SK-N-SH (cell line): ENCODE data around the gene ACSS2. TPM values are rescaled to one million over a fixed set of nuclear protein-coding genes. Genes with fewer than 3 reads are reported as not detected.

Experiments
- CTCF ChIA-PET: fragments of 300-600, 350-600 bp; formaldehyde crosslinking; extraction: SDS; loops from one replicate; lab custom pipeline; 2021; lab: Yijun Ruan, JAX
- POLR2A ChIA-PET: fragments of 350-600 bp; sonication (Branson Sonifier 250); formaldehyde crosslinking; extraction: SDS; loops from one replicate; lab custom pipeline; 2020; ENCODE audit warnings: antibody characterized with exemption, inconsistent platforms; lab: Yijun Ruan, JAX
- DNase-seq: peaks from one replicate; pipeline ENCODE4 v3.0.0; 2012
- H2AFZ ChIP-seq: fragments of 200-600 bp; sonication (generic); 2 replicates; pipeline ENCODE4 v1.8.1; 2016; ENCODE audit warnings: antibody characterized with exemption, mild to moderate bottlenecking, low read depth
- H3F3A ChIP-seq: fragments of 200-600 bp; sonication (generic); replicated peaks from 2 replicates; pipeline ENCODE3; 2016; ENCODE audit warnings: antibody characterized with exemption, mild to moderate bottlenecking; ENCODE audit not compliant: insufficient read depth
- H3K27ac ChIP-seq, 2 experiments: fragments of 200-500 bp in 1 of 2; fragments of 200-600 bp in 1 of 2; sonication (Bioruptor generic) in 1 of 2; sonication (generic), shearing (Covaris generic) in 1 of 2; 2 replicates each; pipeline versions ENCODE4 v1.5.1 to v1.6.1; 2014 to 2016; ENCODE audit warnings: low read depth in 2 of 2, inconsistent platforms in 1 of 2, low read length in 1 of 2, mild to moderate bottlenecking in 1 of 2, mixed read lengths in 1 of 2
- H3K27me3 ChIP-seq: fragments of 200-600 bp; sonication (generic), shearing (Covaris generic); 2 replicates; pipeline ENCODE4 v1.6.1; 2016; ENCODE audit warnings: mixed run types; ENCODE audit not compliant: insufficient read depth
- H3K36me3 ChIP-seq, 2 experiments: fragments of 200-500 bp in 1 of 2; fragments of 200-600 bp in 1 of 2; sonication (Bioruptor generic) in 1 of 2; sonication (generic) in 1 of 2; replicated peaks in 1 of 2; 2 replicates each; pipeline versions ENCODE3 to v1.5.1; 2014 to 2016; ENCODE audit warnings: low read length in 1 of 2, mild to moderate bottlenecking in 1 of 2; ENCODE audit not compliant: insufficient read depth in 2 of 2, control insufficient read depth in 1 of 2
- H3K4me1 ChIP-seq, 2 experiments: fragments of 200-500 bp in 1 of 2; fragments of 200-600 bp in 1 of 2; sonication (Bioruptor generic) in 1 of 2; sonication (generic), shearing (Covaris generic) in 1 of 2; 2 replicates each; pipeline versions ENCODE4 v1.5.1 to v1.6.1; 2014 to 2016; ENCODE audit warnings: low read depth in 1 of 2, low read length in 1 of 2, mixed run types in 1 of 2; ENCODE audit not compliant: insufficient read depth in 2 of 2, control insufficient read depth in 1 of 2
- H3K4me2 ChIP-seq: fragments of 200-600 bp; sonication (generic), shearing (Covaris generic); 2 replicates; pipeline ENCODE4 v1.6.1; 2017; ENCODE audit warnings: mixed run types
- H3K4me3 ChIP-seq, 2 experiments: fragments of 200-500 bp in 1 of 2; fragments of 200-600 bp in 1 of 2; sonication (Bioruptor generic) in 1 of 2; sonication (generic), shearing (Covaris generic) in 1 of 2; 2 replicates each; pipeline versions ENCODE4 v1.5.1 to v1.8.1; 2014 to 2016; ENCODE audit warnings: low read depth in 2 of 2, inconsistent platforms in 1 of 2, low read length in 1 of 2, mild to moderate bottlenecking in 1 of 2, mixed read lengths in 1 of 2, moderate library complexity in 1 of 2
- H3K79me2 ChIP-seq: fragments of 200-600 bp; sonication (generic); 2 replicates; pipeline ENCODE4 v1.8.1; 2017; ENCODE audit warnings: mild to moderate bottlenecking; ENCODE audit not compliant: insufficient read depth
- H3K9ac ChIP-seq: fragments of 200-600 bp; sonication (generic); 2 replicates; pipeline ENCODE4 v1.6.1; 2017; ENCODE audit warnings: mixed run types
- H3K9me2 ChIP-seq: fragments of 200-600 bp; sonication (generic); 2 replicates; pipeline ENCODE4 v1.6.1; 2017; ENCODE audit warnings: mixed run types
- H3K9me3 ChIP-seq: fragments of 200-600 bp; sonication (generic); 2 replicates; pipeline ENCODE4 v1.6.1; 2017; ENCODE audit warnings: mixed run types, mild to moderate bottlenecking, moderate library complexity
- H4K20me1 ChIP-seq: fragments of 200-600 bp; sonication (generic); 2 replicates; pipeline ENCODE4 v1.6.1; 2017; ENCODE audit warnings: mild to moderate bottlenecking, mixed run types; ENCODE audit not compliant: insufficient read depth
- CHD2 ChIP-seq: fragments of 150-350 bp; IDR thresholded peaks from 2 replicates; pipeline ENCODE4 v1.6.1; 2018; ENCODE audit warnings: low read length; ENCODE audit not compliant: partially characterized antibody
- ELF1 ChIP-seq: IDR thresholded peaks from 2 replicates; pipeline ENCODE4 v1.4.0; 2012
- EP300 ChIP-seq, 2 experiments: IDR thresholded peaks; 2 replicates each; pipeline versions ENCODE4 v1.4.0 to v1.6.1; 2012; ENCODE audit warnings: borderline replicate concordance in 1 of 2, low read depth in 1 of 2, low read length in 1 of 2
- EZH2phosphoT487 ChIP-seq: fragments of 200-600 bp; sonication (generic); IDR thresholded peaks from 2 replicates; pipeline ENCODE4 v1.6.1; 2017; ENCODE audit warnings: low read depth, mixed run types, mild to moderate bottlenecking, antibody characterized with exemption, moderate library complexity, borderline replicate concordance
- FOSL2 ChIP-seq: IDR thresholded peaks from 2 replicates; pipeline ENCODE4 v1.4.0; 2012; ENCODE audit warnings: low read depth, mild to moderate bottlenecking, moderate library complexity, borderline replicate concordance
- FOXJ3 ChIP-seq: sonication (generic); formaldehyde crosslinking; IDR thresholded peaks from 2 replicates; pipeline ENCODE4 v1.5.1; 2020; ENCODE audit warnings: mild to moderate bottlenecking, missing genetic modification reagents
- GATA2 ChIP-seq: sonication (generic); formaldehyde crosslinking; IDR thresholded peaks from 2 replicates; pipeline ENCODE4 v1.5.0; 2020; ENCODE audit warnings: mild to moderate bottlenecking, missing genetic modification reagents
- IRF3 ChIP-seq: fragments of 150-350 bp; IDR thresholded peaks from 2 replicates; pipeline ENCODE4 v1.6.1; 2016; ENCODE audit warnings: mild to moderate bottlenecking, low read depth, low read length
- JUND ChIP-seq: IDR thresholded peaks from 2 replicates; pipeline ENCODE4 v1.4.0; 2012
- MAX ChIP-seq: IDR thresholded peaks from 2 replicates; pipeline ENCODE4 v1.4.0; 2012; ENCODE audit warnings: low read depth
- MEF2A ChIP-seq: IDR thresholded peaks from 2 replicates; pipeline ENCODE4 v1.4.0; 2012; ENCODE audit warnings: low read depth, borderline replicate concordance
- MXI1 ChIP-seq: IDR thresholded peaks from 2 replicates; pipeline ENCODE4 v1.6.1; 2012; ENCODE audit warnings: mild to moderate bottlenecking, low read depth, low read length, improper control_type of control experiment
- NRF1 ChIP-seq: IDR thresholded peaks from 2 replicates; pipeline ENCODE4 v1.6.1; 2012; ENCODE audit warnings: low read depth, mild to moderate bottlenecking, low read length
- RAD21 ChIP-seq: IDR thresholded peaks from 2 replicates; pipeline ENCODE4 v1.6.1; 2012; ENCODE audit warnings: mild to moderate bottlenecking, low read length
- RXRA ChIP-seq: IDR thresholded peaks from 2 replicates; pipeline ENCODE4 v1.4.0; 2012; ENCODE audit warnings: low read depth, mild to moderate bottlenecking, borderline replicate concordance
- SIN3A ChIP-seq: IDR thresholded peaks from 2 replicates; pipeline ENCODE4 v1.6.1; 2012; ENCODE audit warnings: low read depth, mild to moderate bottlenecking, low read length, moderate library complexity, borderline replicate concordance
- USF1 ChIP-seq: IDR thresholded peaks from 2 replicates; pipeline ENCODE4 v1.4.0; 2012; ENCODE audit warnings: low read depth, borderline replicate concordance
- USF2 ChIP-seq: fragments of 150-350 bp; IDR thresholded peaks from 2 replicates; pipeline ENCODE4 v1.6.1; 2017; ENCODE audit warnings: antibody characterized with exemption, low read length, low read depth, borderline replicate concordance
- YY1 ChIP-seq: IDR thresholded peaks from 2 replicates; pipeline ENCODE4 v1.4.0; 2012; ENCODE audit warnings: low read depth, mild to moderate bottlenecking
- WGBS: methylation state at CpG from one replicate; pipeline ENCODE4 v1.1.6; 2017; ENCODE audit warnings: low lambda C conversion rate; 5-methylcytosine and 5-hydroxymethylcytosine counted together
- polyA plus RNA-seq, 3 experiments: library from polyadenylated mRNA; depleted of rRNA; stranded (reverse); fragments of >200 nt; gene quantifications; 2 replicates each; pipeline ENCODE4 v1.2.3, GENCODE V29; 2012
- TF ChIP-seq, protein P1 (sequence below): IDR thresholded peaks from 2 replicates; pipeline ENCODE4; 2012

Gene ACSS2
- polyA plus RNA-seq, 1 of the 3 experiments (the other 2 are of a cell fraction), result 25.5 TPM

DNA sequence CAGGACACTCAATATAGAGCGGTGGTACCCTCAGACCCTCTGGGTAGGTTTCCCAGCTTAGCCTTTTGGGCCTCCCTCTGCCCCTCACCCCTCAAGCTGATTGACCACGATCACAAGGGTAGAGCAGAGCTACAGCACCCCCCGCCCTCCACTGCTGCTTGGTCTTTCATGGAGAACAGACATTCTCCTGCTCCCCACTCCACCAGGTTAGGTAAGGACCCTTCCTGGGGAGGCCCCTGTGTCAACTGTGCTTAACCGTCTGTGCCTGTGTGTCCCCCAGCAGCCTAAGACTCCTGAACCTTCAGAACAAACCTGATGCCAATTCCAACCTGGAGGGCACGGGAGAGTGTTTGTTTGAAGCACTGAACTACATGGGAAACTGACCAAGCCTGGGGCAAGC is 91.0 kb downstream of the ACSS2 start:
- peaks cover 0 to 7% of the 10 kb centered on the region in 2 experiments; a peak in 1 of 4 replicates for H3K4me1 ChIP-seq
- H3K4me3 ChIP-seq, result no peak overlapping the region
- no peak overlapping the region for H3K9ac ChIP-seq
- H3F3A ChIP-seq, result no peaks in the 10 kb centered on the region
- TF ChIP-seq RXRA, result no peak
- no peak for TF ChIP-seq JUND
- TF ChIP-seq MXI1, result no peak
- TF ChIP-seq EP300 (IDR thresholded peaks at IDR 0.05; ENCODE audit: borderline replicate concordance in 1 of 2, low read depth in 1 of 2, low read length in 1 of 2), result no peak
- TF ChIP-seq EZH2phosphoT487, result no peak
- no peak for TF ChIP-seq NRF1
- TF ChIP-seq GATA2 (CRISPR knock-in tag), result no peak
- no peak for TF ChIP-seq MEF2A
- TF ChIP-seq USF1, result no peak
- TF ChIP-seq, protein P1, sequence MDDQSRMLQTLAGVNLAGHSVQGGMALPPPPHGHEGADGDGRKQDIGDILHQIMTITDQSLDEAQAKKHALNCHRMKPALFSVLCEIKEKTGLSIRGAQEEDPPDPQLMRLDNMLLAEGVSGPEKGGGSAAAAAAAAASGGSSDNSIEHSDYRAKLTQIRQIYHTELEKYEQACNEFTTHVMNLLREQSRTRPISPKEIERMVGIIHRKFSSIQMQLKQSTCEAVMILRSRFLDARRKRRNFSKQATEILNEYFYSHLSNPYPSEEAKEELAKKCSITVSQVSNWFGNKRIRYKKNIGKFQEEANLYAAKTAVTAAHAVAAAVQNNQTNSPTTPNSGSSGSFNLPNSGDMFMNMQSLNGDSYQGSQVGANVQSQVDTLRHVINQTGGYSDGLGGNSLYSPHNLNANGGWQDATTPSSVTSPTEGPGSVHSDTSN, result no peak
- TF ChIP-seq CHD2, result no peak
- no peak for TF ChIP-seq ELF1
- TF ChIP-seq FOXJ3 (CRISPR knock-in tag), result no peak
- TF ChIP-seq MAX, result no peak
- no peak for TF ChIP-seq SIN3A
- TF ChIP-seq FOSL2, result no peak
- no peak overlapping the region for H3K4me2 ChIP-seq
- WGBS, result 73% methylated on average over 5 of the region's 5 CpGs
- no peaks in the 10 kb centered on the region for H3K9me2 ChIP-seq
- DNase-seq, result no peak
- H3K79me2 ChIP-seq, result no peaks in the 10 kb centered on the region
- H3K36me3 ChIP-seq, result no peaks in the 10 kb centered on the region
- H4K20me1 ChIP-seq, result no peaks in the 10 kb centered on the region
- ChIA-PET CTCF (interaction anchor here (1.0 kb wide), 1 partner anchor 93 kb away, joined by 4 read pairs; no protein-coding TSS in a partner anchor), POLR2A (no interaction called here)
- no peaks in the 10 kb centered on the region for H3K27me3 ChIP-seq
- H3K9me3 ChIP-seq, result no peaks in the 10 kb centered on the region
- H2AFZ ChIP-seq, result no peak overlapping the region
- H3K27ac ChIP-seq, result no peak overlapping the region

DNA sequence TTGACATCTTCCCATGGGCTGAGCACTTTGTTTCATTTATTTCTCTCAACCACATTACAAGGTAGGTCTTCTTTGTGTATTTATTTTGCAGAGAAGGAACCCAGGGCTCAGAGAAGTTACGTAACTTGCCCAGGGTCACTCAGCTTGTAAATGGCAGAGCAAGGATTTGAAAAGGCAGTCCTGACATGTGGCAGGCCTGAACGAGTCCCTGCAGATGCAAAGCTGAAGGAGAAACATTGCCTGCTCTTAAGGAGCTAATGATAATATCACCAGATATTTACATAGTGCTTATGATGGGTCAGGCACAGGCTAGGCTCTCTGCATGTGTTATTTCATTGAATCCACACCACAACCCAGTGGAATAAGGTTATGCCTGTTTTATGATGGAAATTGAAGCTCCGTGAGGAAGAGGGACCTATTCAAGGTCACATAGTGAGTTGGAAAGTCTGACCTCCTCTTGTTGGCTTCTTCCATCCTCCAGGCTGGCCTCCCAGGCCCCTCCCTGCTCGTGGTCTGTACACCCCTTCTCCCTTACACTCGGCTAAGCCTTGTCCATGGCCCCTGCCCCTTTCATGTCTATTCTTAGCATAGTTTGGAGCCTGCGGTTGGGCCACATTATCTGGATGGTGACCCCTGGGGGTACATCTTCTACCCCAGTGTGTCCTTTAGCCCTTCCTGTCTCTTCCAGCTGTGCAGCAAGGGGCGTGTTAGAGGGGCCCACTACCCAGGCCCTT is 91.8 kb downstream of the ACSS2 start:
- CTCF ChIA-PET, result interaction anchor here (1.0 kb wide), 1 partner anchor 94 kb away, joined by 4 read pairs; no protein-coding TSS in a partner anchor

More for the DNA sequence above, 91.8 kb downstream of the ACSS2 start:
- 78% methylated on average over 7 of the region's 7 CpGs for WGBS
- Histone ChIP-seq H3K9ac (no peak overlapping the region), H3K9me2 (no peaks in the 10 kb centered on the region), H3K27me3 (no peaks in the 10 kb centered on the region), H3K4me3 (no peak overlapping the region), H3K4me2 (no peak overlapping the region), H3K79me2 (no peaks in the 10 kb centered on the region), H3K9me3 (no peaks in the 10 kb centered on the region), H4K20me1 (no peaks in the 10 kb centered on the region), H2AFZ (no peak overlapping the region), H3K27ac (no peak overlapping the region), H3K36me3 (no peaks in the 10 kb centered on the region), H3K4me1 (peaks cover 0 to 7% of the 10 kb centered on the region in 2 experiments; a peak in 1 of 4 replicates), H3F3A (no peaks in the 10 kb centered on the region)
- TF ChIP-seq RAD21 (no peak), YY1 (no peak), USF2 (no peak), IRF3 (no peak)
- no peak for DNase-seq
- POLR2A ChIA-PET, result interaction anchor here (0.6 kb wide), 1 partner anchor 13 kb away, joined by 3 read pairs; no protein-coding TSS in a partner anchor
